Measurements from ENCODE around the gene CPEB1. TPM values are rescaled to one million over a fixed set of nuclear protein-coding genes. Genes with fewer than 3 reads are reported as not detected.

CPEB1 gene
- polyA plus RNA-seq, 2 of the 4 experiments (the other 2 are of a cell fraction): 2.7 to 7.0 TPM

DNA sequence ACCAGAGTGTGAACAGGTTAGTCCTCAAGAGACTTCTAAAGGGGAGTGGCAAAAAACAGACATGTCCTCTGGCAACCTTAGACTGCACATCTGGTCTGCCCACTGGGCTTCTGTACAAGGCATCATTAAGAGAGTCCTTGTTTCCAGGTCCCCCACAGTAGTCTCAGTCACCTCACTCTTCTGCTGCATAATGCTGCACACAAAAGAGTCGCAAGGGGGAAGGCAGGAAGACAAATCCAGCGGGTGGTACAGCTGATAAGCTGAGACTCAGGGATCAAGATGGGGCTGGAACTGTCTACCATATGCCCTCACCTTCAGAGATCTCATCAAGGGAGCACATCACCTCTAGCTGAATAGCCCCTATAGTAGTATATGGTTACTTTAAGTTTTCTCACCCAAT is 79.5 kb downstream of the CPEB1 start:
- H3K9me3 ChIP-seq: no peaks in the 10 kb centered on the region
- DNase-seq (ENCODE audit: low read depth in 1 of 2, low spot score in 1 of 2): no peak
- no peak for ATAC-seq
- no peak for TF ChIP-seq ZC3H11A (IDR thresholded peaks at IDR 0.05)
- no peak for TF ChIP-seq MAZ (IDR thresholded peaks at IDR 0.05; ENCODE audit: borderline replicate concordance, low read depth, low read length)
- TF ChIP-seq ZSCAN20 (CRISPR knock-in tag; IDR thresholded peaks at IDR 0.05): no peak
- TF ChIP-seq, protein P1, sequence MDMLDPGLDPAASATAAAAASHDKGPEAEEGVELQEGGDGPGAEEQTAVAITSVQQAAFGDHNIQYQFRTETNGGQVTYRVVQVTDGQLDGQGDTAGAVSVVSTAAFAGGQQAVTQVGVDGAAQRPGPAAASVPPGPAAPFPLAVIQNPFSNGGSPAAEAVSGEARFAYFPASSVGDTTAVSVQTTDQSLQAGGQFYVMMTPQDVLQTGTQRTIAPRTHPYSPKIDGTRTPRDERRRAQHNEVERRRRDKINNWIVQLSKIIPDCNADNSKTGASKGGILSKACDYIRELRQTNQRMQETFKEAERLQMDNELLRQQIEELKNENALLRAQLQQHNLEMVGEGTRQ (IDR thresholded peaks at IDR 0.05): no peak
- no peak for TF ChIP-seq NPAS2 (CRISPR knock-in tag; IDR thresholded peaks at IDR 0.05; ENCODE audit: borderline replicate concordance)
- WGBS (ENCODE audit: missing lambda C conversion rate): 76% methylated on average over 2 of the region's 2 CpGs
- no peak overlapping the region for H3K4me3 ChIP-seq
- H3K27ac ChIP-seq: no peak overlapping the region
- FAIRE-seq: no peak
- ChIA-PET POLR2A (interaction anchor here (1.0 kb wide), 1 partner anchor 27 kb away, joined by 8 read pairs; the partner anchor contains the start of gene RPS17), CTCF (interaction anchor here (1.2 to 2.6 kb wide), 3 partner anchors 12 to 28 kb away, joined by 3 to 8 read pairs (median 4); partner anchors contain the start of gene RPS17)
- no peak overlapping the region for H3K4me2 ChIP-seq
- peaks cover 12% of the 10 kb centered on the region; the same call in 2 of the 3 replicates for H3K4me1 ChIP-seq

DNA sequence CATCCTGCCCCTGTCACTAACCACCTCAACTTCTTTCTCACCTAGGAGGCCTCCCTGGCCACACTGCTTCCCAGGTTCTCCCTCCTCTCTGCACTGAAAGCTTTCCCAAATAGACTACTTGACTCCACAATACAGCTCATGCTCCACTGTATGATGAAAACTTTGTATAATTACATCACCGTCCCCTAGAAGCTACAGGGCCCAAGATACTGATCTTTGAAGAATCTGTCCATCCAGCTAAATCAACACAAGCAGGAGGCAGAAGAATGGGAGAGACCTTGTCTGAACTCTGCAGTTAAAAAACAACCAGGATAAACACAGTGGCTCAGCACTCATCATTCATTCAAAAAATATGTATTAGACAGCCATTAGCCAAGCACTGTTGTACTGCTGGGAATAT is 80.5 kb downstream of the CPEB1 start:
- DNase-seq (ENCODE audit: low read depth in 1 of 2, low spot score in 1 of 2) (peak in 1 of 2 experiments; percentile 54), ATAC-seq (peak in 1 of 2 experiments; percentile 65; a peak in 3 of 6 replicates), FAIRE-seq (no peak)
- Histone ChIP-seq H3K4me1 (peaks cover 12% of the 10 kb centered on the region; the same call in 2 of the 3 replicates), H3K4me2 (peak overlapping the region; percentile 4; the same call in 1 of the 3 replicates), H3K4me3 (no peak overlapping the region), H3K27ac (peak overlapping the region; percentile 4 to 7; a peak in 1 of 6 replicates), H3K9me3 (no peaks in the 10 kb centered on the region)
- 21% methylated on average over 1 of the region's 1 CpG for WGBS (ENCODE audit: missing lambda C conversion rate)
- ChIA-PET POLR2A (interaction anchor here (1.0 kb wide), 1 partner anchor 26 kb away, joined by 8 read pairs; the partner anchor contains the start of gene RPS17), CTCF (interaction anchor here (1.0 to 1.3 kb wide), 3 partner anchors 11 to 26 kb away, joined by 3 to 4 read pairs (median 4); no protein-coding TSS in a partner anchor)
- TF ChIP-seq, protein P2, sequence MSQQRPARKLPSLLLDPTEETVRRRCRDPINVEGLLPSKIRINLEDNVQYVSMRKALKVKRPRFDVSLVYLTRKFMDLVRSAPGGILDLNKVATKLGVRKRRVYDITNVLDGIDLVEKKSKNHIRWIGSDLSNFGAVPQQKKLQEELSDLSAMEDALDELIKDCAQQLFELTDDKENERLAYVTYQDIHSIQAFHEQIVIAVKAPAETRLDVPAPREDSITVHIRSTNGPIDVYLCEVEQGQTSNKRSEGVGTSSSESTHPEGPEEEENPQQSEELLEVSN (IDR thresholded peaks at IDR 0.05; ENCODE audit: borderline replicate concordance, low read depth): no peak
- TF ChIP-seq MAFK (IDR thresholded peaks at IDR 0.05; ENCODE audit: partially characterized antibody): no peak

DNA sequence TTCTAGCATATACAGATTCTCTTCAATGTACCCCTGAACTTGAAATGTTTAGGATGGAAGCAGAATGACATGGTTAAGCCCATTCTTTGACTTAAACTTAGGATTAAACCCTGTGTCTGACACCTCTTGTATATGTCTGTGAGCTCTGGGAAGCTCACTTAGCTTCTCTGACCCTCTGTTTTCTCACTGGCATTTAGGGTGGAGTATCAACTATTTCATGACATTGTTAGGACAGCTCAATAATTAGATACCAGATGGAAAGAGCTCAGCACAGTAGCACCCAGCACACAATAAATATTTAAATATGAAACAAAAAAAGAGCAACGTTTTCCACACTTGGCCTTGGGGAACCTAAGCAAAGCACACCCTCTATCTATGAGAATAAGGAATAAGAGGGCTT is 88.7 kb downstream of the CPEB1 start:
- CTCF ChIA-PET: interaction anchor here (1.4 to 2.8 kb wide), 2 partner anchors 18 to 442 kb away, joined by 3 to 10 read pairs; partner anchors contain the start of gene RPS17
- TF ChIP-seq, protein P3, sequence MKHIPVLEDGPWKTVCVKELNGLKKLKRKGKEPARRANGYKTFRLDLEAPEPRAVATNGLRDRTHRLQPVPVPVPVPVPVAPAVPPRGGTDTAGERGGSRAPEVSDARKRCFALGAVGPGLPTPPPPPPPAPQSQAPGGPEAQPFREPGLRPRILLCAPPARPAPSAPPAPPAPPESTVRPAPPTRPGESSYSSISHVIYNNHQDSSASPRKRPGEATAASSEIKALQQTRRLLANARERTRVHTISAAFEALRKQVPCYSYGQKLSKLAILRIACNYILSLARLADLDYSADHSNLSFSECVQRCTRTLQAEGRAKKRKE (CRISPR knock-in tag; IDR thresholded peaks at IDR 0.05; ENCODE audit: low read depth): no peak
- TF ChIP-seq MYC (IDR thresholded peaks at IDR 0.05; ENCODE audit: borderline replicate concordance, low read length) (no peak), EHF (CRISPR knock-in tag; IDR thresholded peaks at IDR 0.05) (no peak), RARB (CRISPR knock-in tag; IDR thresholded peaks at IDR 0.05) (no peak), HDAC2 (IDR thresholded peaks at IDR 0.05) (no peak), KDM1A (IDR thresholded peaks at IDR 0.05; ENCODE audit: low read depth) (no peak), JUN (IDR thresholded peaks at IDR 0.05) (no peak), CHD4 (IDR thresholded peaks at IDR 0.05; ENCODE audit: borderline replicate concordance) (no peak), ZC3H11A (IDR thresholded peaks at IDR 0.05) (no peak), FOXS1 (CRISPR knock-in tag; IDR thresholded peaks at IDR 0.05) (no peak), ZSCAN20 (CRISPR knock-in tag; IDR thresholded peaks at IDR 0.05) (no peak), HOXB5 (CRISPR knock-in tag; IDR thresholded peaks at IDR 0.05) (no peak)
- TF ChIP-seq, protein P4, sequence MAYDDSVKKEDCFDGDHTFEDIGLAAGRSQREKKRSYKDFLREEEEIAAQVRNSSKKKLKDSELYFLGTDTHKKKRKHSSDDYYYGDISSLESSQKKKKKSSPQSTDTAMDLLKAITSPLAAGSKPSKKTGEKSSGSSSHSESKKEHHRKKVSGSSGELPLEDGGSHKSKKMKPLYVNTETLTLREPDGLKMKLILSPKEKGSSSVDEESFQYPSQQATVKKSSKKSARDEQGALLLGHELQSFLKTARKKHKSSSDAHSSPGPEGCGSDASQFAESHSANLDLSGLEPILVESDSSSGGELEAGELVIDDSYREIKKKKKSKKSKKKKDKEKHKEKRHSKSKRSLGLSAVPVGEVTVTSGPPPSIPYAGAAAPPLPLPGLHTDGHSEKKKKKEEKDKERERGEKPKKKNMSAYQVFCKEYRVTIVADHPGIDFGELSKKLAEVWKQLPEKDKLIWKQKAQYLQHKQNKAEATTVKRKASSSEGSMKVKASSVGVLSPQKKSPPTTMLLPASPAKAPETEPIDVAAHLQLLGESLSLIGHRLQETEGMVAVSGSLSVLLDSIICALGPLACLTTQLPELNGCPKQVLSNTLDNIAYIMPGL (CRISPR knock-in tag; IDR thresholded peaks at IDR 0.05; ENCODE audit: borderline replicate concordance): no peak
- TF ChIP-seq, protein P5, sequence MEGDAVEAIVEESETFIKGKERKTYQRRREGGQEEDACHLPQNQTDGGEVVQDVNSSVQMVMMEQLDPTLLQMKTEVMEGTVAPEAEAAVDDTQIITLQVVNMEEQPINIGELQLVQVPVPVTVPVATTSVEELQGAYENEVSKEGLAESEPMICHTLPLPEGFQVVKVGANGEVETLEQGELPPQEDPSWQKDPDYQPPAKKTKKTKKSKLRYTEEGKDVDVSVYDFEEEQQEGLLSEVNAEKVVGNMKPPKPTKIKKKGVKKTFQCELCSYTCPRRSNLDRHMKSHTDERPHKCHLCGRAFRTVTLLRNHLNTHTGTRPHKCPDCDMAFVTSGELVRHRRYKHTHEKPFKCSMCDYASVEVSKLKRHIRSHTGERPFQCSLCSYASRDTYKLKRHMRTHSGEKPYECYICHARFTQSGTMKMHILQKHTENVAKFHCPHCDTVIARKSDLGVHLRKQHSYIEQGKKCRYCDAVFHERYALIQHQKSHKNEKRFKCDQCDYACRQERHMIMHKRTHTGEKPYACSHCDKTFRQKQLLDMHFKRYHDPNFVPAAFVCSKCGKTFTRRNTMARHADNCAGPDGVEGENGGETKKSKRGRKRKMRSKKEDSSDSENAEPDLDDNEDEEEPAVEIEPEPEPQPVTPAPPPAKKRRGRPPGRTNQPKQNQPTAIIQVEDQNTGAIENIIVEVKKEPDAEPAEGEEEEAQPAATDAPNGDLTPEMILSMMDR (IDR thresholded peaks at IDR 0.05): no peak
- TF ChIP-seq, protein P6, sequence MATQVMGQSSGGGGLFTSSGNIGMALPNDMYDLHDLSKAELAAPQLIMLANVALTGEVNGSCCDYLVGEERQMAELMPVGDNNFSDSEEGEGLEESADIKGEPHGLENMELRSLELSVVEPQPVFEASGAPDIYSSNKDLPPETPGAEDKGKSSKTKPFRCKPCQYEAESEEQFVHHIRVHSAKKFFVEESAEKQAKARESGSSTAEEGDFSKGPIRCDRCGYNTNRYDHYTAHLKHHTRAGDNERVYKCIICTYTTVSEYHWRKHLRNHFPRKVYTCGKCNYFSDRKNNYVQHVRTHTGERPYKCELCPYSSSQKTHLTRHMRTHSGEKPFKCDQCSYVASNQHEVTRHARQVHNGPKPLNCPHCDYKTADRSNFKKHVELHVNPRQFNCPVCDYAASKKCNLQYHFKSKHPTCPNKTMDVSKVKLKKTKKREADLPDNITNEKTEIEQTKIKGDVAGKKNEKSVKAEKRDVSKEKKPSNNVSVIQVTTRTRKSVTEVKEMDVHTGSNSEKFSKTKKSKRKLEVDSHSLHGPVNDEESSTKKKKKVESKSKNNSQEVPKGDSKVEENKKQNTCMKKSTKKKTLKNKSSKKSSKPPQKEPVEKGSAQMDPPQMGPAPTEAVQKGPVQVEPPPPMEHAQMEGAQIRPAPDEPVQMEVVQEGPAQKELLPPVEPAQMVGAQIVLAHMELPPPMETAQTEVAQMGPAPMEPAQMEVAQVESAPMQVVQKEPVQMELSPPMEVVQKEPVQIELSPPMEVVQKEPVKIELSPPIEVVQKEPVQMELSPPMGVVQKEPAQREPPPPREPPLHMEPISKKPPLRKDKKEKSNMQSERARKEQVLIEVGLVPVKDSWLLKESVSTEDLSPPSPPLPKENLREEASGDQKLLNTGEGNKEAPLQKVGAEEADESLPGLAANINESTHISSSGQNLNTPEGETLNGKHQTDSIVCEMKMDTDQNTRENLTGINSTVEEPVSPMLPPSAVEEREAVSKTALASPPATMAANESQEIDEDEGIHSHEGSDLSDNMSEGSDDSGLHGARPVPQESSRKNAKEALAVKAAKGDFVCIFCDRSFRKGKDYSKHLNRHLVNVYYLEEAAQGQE (IDR thresholded peaks at IDR 0.05): no peak
- TF ChIP-seq, protein P7, sequence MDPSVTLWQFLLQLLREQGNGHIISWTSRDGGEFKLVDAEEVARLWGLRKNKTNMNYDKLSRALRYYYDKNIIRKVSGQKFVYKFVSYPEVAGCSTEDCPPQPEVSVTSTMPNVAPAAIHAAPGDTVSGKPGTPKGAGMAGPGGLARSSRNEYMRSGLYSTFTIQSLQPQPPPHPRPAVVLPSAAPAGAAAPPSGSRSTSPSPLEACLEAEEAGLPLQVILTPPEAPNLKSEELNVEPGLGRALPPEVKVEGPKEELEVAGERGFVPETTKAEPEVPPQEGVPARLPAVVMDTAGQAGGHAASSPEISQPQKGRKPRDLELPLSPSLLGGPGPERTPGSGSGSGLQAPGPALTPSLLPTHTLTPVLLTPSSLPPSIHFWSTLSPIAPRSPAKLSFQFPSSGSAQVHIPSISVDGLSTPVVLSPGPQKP (IDR thresholded peaks at IDR 0.05; ENCODE audit: low read depth, low read length): no peak
- POLR2A ChIA-PET: interaction anchor here (3.0 kb wide), 1 partner anchor 18 kb away, joined by 10 read pairs; the partner anchor contains the start of gene RPS17
- no peaks in the 10 kb centered on the region for H3K4me1 ChIP-seq
- FAIRE-seq: no peak
- H3K27ac ChIP-seq: no peak overlapping the region
- no peak for ATAC-seq
- DNase-seq (ENCODE audit: low read depth in 1 of 2, low spot score in 1 of 2): no peak
- H3K4me2 ChIP-seq: no peak overlapping the region
- no peak overlapping the region for H3K4me3 ChIP-seq
- no peaks in the 10 kb centered on the region for H3K9me3 ChIP-seq
- WGBS (ENCODE audit: missing lambda C conversion rate): 2% methylated on average over 1 of the region's 1 CpG

Measured in A549 (cell line).